CD4-positive, alpha-beta T cell (primary cell): Measurements from ENCODE around the gene CLINT1. TPM values are rescaled to one million over a fixed set of nuclear protein-coding genes. Genes with fewer than 3 reads are reported as not detected.
A peak's percentile ranks its signal among the peaks of the same experiment; 100 is the strongest.

Source experiments
- ATAC-seq: fragments of 200-7000 bp; cut with Tn5 transposase; one replicate; pipeline ENCODE4 v1.10.0; 2022; ENCODE audit warnings: mild to moderate bottlenecking; ENCODE audit not compliant: poor library complexity
- CTCF ChIA-PET: fragments of 350-600 bp; sonication (Branson Sonifier 250); formaldehyde crosslinking; loops from one replicate; lab custom pipeline; 2021; ENCODE audit warnings: antibody characterized with exemption, inconsistent platforms; lab: Charles Lee
- POLR2A ChIA-PET: fragments of 350-600 bp; sonication (Branson Sonifier 250); formaldehyde crosslinking; loops from one replicate; lab custom pipeline; 2021; ENCODE audit warnings: antibody characterized with exemption, inconsistent platforms; lab: Charles Lee
- DNase-seq, 14 experiments: peaks; one replicate each; pipeline ENCODE4 v3.0.0-alpha.2; 2013 to 2020; ENCODE audit warnings: mixed read lengths in 2 of 14
- H3K27ac ChIP-seq, 2 donors: one replicate each; pipeline versions ENCODE4 v1.5.1 to v1.7.0; 2013; ENCODE audit warnings: low read length in 2 of 2, low read depth in 1 of 2, mild to moderate bottlenecking in 1 of 2
- H3K27me3 ChIP-seq, 2 experiments: 1 replicate in 1 of 2; 2 replicates in 1 of 2; pipeline versions ENCODE4 v1.6.1 to v1.7.0; 2013; ENCODE audit warnings: low read length in 2 of 2, control low read depth in 1 of 2, mild to moderate bottlenecking in 1 of 2, moderate library complexity in 1 of 2; ENCODE audit not compliant: insufficient read depth in 2 of 2, control insufficient read depth in 1 of 2
- H3K36me3 ChIP-seq: one replicate; pipeline ENCODE4 v1.6.1; 2013; ENCODE audit warnings: low read length, control low read depth; ENCODE audit not compliant: insufficient read depth
- H3K4me1 ChIP-seq: one replicate; pipeline ENCODE4 v1.6.1; 2013; ENCODE audit warnings: low read length, control low read depth; ENCODE audit not compliant: insufficient read depth
- H3K4me3 ChIP-seq: one replicate; pipeline ENCODE4 v1.5.1; 2013; ENCODE audit warnings: mild to moderate bottlenecking, low read length, moderate library complexity
- H3K9me3 ChIP-seq, 2 experiments: 1 replicate in 1 of 2; 2 replicates in 1 of 2; pipeline versions ENCODE4 v1.6.1 to v1.7.0; 2013; ENCODE audit warnings: low read length in 2 of 2, mild to moderate bottlenecking in 2 of 2, control low read depth in 1 of 2, moderate library complexity in 1 of 2; ENCODE audit not compliant: control insufficient read depth in 1 of 2, insufficient read depth in 1 of 2
- H3K27ac Mint-ChIP-seq: one replicate; pipeline ENCODE4 v1.8.0; 2020; ENCODE audit warnings: mixed read lengths
- H3K27me3 Mint-ChIP-seq: one replicate; pipeline ENCODE4 v1.8.0; 2021; ENCODE audit warnings: mixed read lengths
- H3K36me3 Mint-ChIP-seq: one replicate; pipeline ENCODE4 v1.8.0; 2021; ENCODE audit warnings: low read depth, mixed read lengths
- H3K4me1 Mint-ChIP-seq: one replicate; pipeline ENCODE4 v1.8.0; 2021; ENCODE audit warnings: low read depth, mixed read lengths
- H3K4me3 Mint-ChIP-seq: one replicate; pipeline ENCODE4 v1.8.0; 2020; ENCODE audit warnings: mild to moderate bottlenecking, mixed read lengths
- H3K9me3 Mint-ChIP-seq: one replicate; pipeline ENCODE4 v1.8.0; 2020; ENCODE audit warnings: mixed read lengths
- intact Hi-C, 2 experiments: fragments of 100-400 bp; cut with DNase I in 1 of 2; cut with micrococcal nuclease in 1 of 2; formaldehyde crosslinking; loops; one replicate each; pipeline versions ENCODE4 v1.15.1 to v1.9.0; 2023 to 2025; cut with DNase I, micrococcal nuclease
- total RNA-seq, 174 experiments: library from RNA in 2 of 174; stranded (reverse) in 2 of 174; gene quantifications; one replicate each; pipeline ENCODE4 v1.2.3 and lab custom pipeline; 2021 to 2026
- TF ChIP-seq, protein P1 (sequence below): fragments of 200-600 bp; IDR thresholded peaks from one replicate; pipeline ENCODE4 v1.8.0; 2022; ENCODE audit warnings: antibody characterized with exemption, mild to moderate bottlenecking

CLINT1 gene
- total RNA-seq, 2 experiments from 2014 or later = 89.9 to 91.3 TPM

DNA sequence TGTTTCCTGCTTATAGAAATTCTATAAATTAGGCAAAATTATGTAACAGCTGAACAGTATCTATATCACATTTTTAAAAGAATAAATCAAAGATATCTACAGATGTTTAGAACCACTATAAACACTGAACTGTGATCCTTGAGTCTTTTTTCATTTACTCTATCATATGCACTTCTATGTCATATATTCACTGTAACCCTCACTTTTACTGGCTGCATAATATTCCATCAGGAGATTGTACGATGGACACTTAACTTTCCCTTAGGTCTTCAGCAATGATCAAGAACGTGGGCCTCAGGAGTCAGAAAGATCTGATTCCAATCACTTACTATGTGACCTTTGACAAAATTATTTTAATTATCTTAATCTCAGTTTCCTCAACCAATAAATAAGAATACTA is 41.0 kb downstream of the CLINT1 start:
- H3K36me3 Mint-ChIP-seq = peaks cover 50% of the 10 kb centered on the region
- no peak for ATAC-seq
- H3K4me1 ChIP-seq = no peaks in the 10 kb centered on the region
- H3K27ac ChIP-seq = no peak overlapping the region
- no peak overlapping the region for H3K4me3 Mint-ChIP-seq
- H3K36me3 ChIP-seq = peaks cover 28% of the 10 kb centered on the region
- H3K27me3 Mint-ChIP-seq = no peaks in the 10 kb centered on the region
- TF ChIP-seq, protein P1, sequence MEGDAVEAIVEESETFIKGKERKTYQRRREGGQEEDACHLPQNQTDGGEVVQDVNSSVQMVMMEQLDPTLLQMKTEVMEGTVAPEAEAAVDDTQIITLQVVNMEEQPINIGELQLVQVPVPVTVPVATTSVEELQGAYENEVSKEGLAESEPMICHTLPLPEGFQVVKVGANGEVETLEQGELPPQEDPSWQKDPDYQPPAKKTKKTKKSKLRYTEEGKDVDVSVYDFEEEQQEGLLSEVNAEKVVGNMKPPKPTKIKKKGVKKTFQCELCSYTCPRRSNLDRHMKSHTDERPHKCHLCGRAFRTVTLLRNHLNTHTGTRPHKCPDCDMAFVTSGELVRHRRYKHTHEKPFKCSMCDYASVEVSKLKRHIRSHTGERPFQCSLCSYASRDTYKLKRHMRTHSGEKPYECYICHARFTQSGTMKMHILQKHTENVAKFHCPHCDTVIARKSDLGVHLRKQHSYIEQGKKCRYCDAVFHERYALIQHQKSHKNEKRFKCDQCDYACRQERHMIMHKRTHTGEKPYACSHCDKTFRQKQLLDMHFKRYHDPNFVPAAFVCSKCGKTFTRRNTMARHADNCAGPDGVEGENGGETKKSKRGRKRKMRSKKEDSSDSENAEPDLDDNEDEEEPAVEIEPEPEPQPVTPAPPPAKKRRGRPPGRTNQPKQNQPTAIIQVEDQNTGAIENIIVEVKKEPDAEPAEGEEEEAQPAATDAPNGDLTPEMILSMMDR = no peak
- H3K27me3 ChIP-seq = no peaks in the 10 kb centered on the region
- peaks cover 0 to 5% of the 10 kb centered on the region in 2 experiments for H3K9me3 ChIP-seq
- no peaks in the 10 kb centered on the region for H3K9me3 Mint-ChIP-seq
- DNase-seq = no peak
- ChIA-PET CTCF (interaction anchor here (0.6 to 2.4 kb wide), 7 partner anchors 9 to 1289 kb away, joined by 3 to 14 read pairs (median 4); no protein-coding TSS in a partner anchor), POLR2A (interaction anchor here (1.0 to 1.9 kb wide), 3 partner anchors 41 to 177 kb away, joined by 3 to 8 read pairs (median 3); partner anchors contain the start of gene CLINT1)
- H3K4me1 Mint-ChIP-seq = peaks cover 41% of the 10 kb centered on the region
- H3K27ac Mint-ChIP-seq = no peak overlapping the region
- H3K4me3 ChIP-seq = no peak overlapping the region
- intact Hi-C loops = loop anchor here in 1 of 2 experiments (1.0 to 10.0 kb wide), 4 partner anchors 131 to 1314 kb away; no protein-coding TSS in a partner anchor

DNA sequence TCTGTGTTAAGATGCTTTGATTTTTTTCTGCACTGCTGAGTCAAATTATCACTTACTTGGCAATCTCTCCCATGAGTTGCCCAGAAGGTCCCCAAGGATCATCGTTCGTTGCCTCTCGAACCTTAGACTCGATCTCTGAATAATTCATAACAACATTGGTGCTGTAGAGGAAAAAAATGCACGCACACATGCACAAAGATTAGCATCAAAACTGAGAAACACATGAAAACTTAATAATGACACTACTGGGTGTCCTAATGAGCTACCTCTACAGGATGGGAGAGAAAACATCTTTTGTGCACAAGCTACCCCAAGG is 41.6 kb downstream of the CLINT1 start:
- CTCF ChIA-PET = interaction anchor here (1.1 to 2.4 kb wide), 6 partner anchors 9 to 1289 kb away, joined by 3 to 14 read pairs (median 4); no protein-coding TSS in a partner anchor
- Histone ChIP-seq H3K4me3 (no peak overlapping the region), H3K9me3 (peaks cover 0 to 2% of the 10 kb centered on the region in 2 experiments), H3K4me1 (no peaks in the 10 kb centered on the region), H3K36me3 (peaks cover 34% of the 10 kb centered on the region), H3K27me3 (no peaks in the 10 kb centered on the region), H3K27ac (no peak overlapping the region)
- DNase-seq (no peak), ATAC-seq (no peak)
- H3K27me3 Mint-ChIP-seq = no peaks in the 10 kb centered on the region
- H3K36me3 Mint-ChIP-seq = peaks cover 53% of the 10 kb centered on the region
- TF ChIP-seq, protein P1 = no peak
- POLR2A ChIA-PET = interaction anchor here (1.0 to 1.9 kb wide), 3 partner anchors 42 to 177 kb away, joined by 3 to 8 read pairs (median 3); partner anchors contain the start of gene CLINT1
- no peaks in the 10 kb centered on the region for H3K9me3 Mint-ChIP-seq
- H3K4me1 Mint-ChIP-seq = peaks cover 38% of the 10 kb centered on the region
- H3K4me3 Mint-ChIP-seq = no peak overlapping the region
- no peak overlapping the region for H3K27ac Mint-ChIP-seq
- intact Hi-C loops = loop anchor here in 1 of 2 experiments (1.0 to 10.0 kb wide), 3 partner anchors 132 to 1315 kb away; no protein-coding TSS in a partner anchor

DNA sequence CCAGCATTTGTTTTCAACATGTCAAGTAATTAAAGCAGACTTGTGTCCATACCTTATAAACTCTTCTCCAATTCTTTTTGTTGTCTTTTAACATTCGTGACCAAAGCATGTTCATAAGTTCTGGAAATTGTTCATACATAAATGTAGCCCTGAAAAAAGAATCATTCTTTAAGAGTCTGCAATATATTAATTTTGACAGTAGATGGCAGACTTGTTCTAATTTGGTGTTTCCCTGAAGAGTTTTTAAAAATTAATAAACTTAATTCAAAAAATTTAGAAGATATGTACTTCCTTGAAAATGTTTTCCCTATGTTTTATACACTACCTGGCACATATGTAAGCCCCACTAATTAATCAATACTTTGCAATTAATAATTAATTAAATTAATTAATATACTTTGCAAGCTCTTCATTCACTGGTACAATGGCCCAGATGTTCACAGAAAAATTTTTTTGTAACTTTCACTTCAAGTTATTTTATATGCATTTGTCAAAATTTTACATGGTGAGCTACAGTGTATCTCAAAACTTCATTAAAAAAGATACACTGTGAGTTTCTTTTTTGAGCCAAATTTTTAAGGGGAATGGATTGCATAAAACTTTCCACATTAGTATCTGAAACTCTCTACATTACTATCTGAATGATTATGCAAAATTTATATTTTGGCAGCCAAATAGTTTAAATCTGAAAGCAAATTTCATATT is 42.1 kb downstream of the CLINT1 start:
- no peaks in the 10 kb centered on the region for H3K27me3 Mint-ChIP-seq
- peaks cover 33% of the 10 kb centered on the region for H3K4me1 Mint-ChIP-seq
- no peak for ATAC-seq
- Histone ChIP-seq H3K27ac (no peak overlapping the region), H3K9me3 (no peaks in the 10 kb centered on the region), H3K27me3 (no peaks in the 10 kb centered on the region), H3K4me3 (no peak overlapping the region), H3K36me3 (peaks cover 39% of the 10 kb centered on the region), H3K4me1 (no peaks in the 10 kb centered on the region)
- peaks cover 56% of the 10 kb centered on the region for H3K36me3 Mint-ChIP-seq
- ChIA-PET POLR2A (interaction anchor here (1.0 to 1.9 kb wide), 3 partner anchors 43 to 178 kb away, joined by 3 to 8 read pairs (median 3); partner anchors contain the start of gene CLINT1), CTCF (interaction anchor here (1.1 to 2.4 kb wide), 6 partner anchors 10 to 1290 kb away, joined by 3 to 14 read pairs (median 4); no protein-coding TSS in a partner anchor)
- peak in 3 of 14 experiments; percentile 40 to 47 (median 42) for DNase-seq
- no peak overlapping the region for H3K27ac Mint-ChIP-seq
- no peak overlapping the region for H3K4me3 Mint-ChIP-seq
- intact Hi-C loops = loop anchor here (1.0 to 10.0 kb wide), 6 partner anchors 131 to 1316 kb away; no protein-coding TSS in a partner anchor
- H3K9me3 Mint-ChIP-seq = no peaks in the 10 kb centered on the region
- TF ChIP-seq, protein P1 = peak; percentile 85
